ENCODE measurements around the gene TBC1D22A. TPM values are rescaled to one million over a fixed set of nuclear protein-coding genes. Genes with fewer than 3 reads are reported as not detected.

The TBC1D22A gene
- total and polyA plus RNA-seq, 2 donors (not counting 3 experiments of a cell fraction or from before 2014, with no cell fraction given), result 26.1 to 32.4 TPM

GRCh38 chr22:46795140-46795539 lies 32.7 kb downstream of the TBC1D22A start:
- ChIA-PET POLR2A (no interaction called here), CTCF (interaction anchor here (1.3 to 5.1 kb wide), 4 partner anchors 8 to 36 kb away, joined by 3 to 36 read pairs (median 8); no protein-coding TSS in a partner anchor)
- Histone ChIP-seq H4K20me1 (replicated peaks; ENCODE audit: control insufficient read depth, extremely low read depth, insufficient read depth, low read length) (no peaks in the 10 kb centered on the region), H3K79me2 (ENCODE audit: control insufficient read depth, insufficient read depth, low read length) (peaks cover 2% of the 10 kb centered on the region), H2AFZ (ENCODE audit: low read depth, low read length) (no peak overlapping the region), H3K4me2 (ENCODE audit: insufficient read depth, low read length) (no peak overlapping the region), H3K27ac (ENCODE audit: insufficient read depth, low read depth, low read length) (no peak overlapping the region), H3K9me3 (replicated peaks; ENCODE audit: control insufficient read depth, insufficient read depth, low read length) (no peaks in the 10 kb centered on the region), H3K36me3 (ENCODE audit: control insufficient read depth in 2 of 2, extremely low read depth in 1 of 2, insufficient read depth in 2 of 2, low read length in 2 of 2) (peaks cover 3 to 22% of the 10 kb centered on the region in 2 experiments), H3K4me1 (ENCODE audit: control insufficient read depth, extremely low read depth, insufficient read depth, low read length) (peaks cover 30% of the 10 kb centered on the region), H3K27me3 (ENCODE audit: control insufficient read depth in 2 of 2, insufficient read depth in 2 of 2, low read length in 2 of 2) (no peaks in the 10 kb centered on the region), H3K9me1 (replicated peaks; ENCODE audit: control insufficient read depth, extremely low read depth, insufficient read depth, low read length) (no peaks in the 10 kb centered on the region), H3K4me3 (replicated peaks in 1 of 3; ENCODE audit: insufficient read depth in 1 of 3, low read depth in 1 of 3, low read length in 3 of 3) (no peak overlapping the region), H3K9ac (replicated peaks; ENCODE audit: extremely low read depth, insufficient read depth, low read length) (no peak overlapping the region)
- TF ChIP-seq GATA2 (IDR thresholded peaks at IDR 0.05; ENCODE audit: insufficient read depth, insufficient read length, low read depth, low read length), result no peak
- no peak for TF ChIP-seq JUN (IDR thresholded peaks at IDR 0.05; ENCODE audit: borderline replicate concordance, insufficient read depth, insufficient read length, low read depth)
- TF ChIP-seq POLR2AphosphoS5 (IDR thresholded peaks at IDR 0.05; ENCODE audit: insufficient read depth, low read depth, low read length), result no peak
- no peak for TF ChIP-seq FOS (IDR thresholded peaks at IDR 0.05; ENCODE audit: borderline replicate concordance, insufficient read depth, low read length)
- TF ChIP-seq MYC (IDR thresholded peaks at IDR 0.05; ENCODE audit: low read depth, low read length), result no peak
- TF ChIP-seq EZH2 (IDR thresholded peaks at IDR 0.05; ENCODE audit: borderline replicate concordance, low read depth, low read length, severe bottlenecking), result no peak
- no peak for TF ChIP-seq POLR2A (IDR thresholded peaks at IDR 0.05; ENCODE audit: low read depth, low read length)
- TF ChIP-seq, protein P1, sequence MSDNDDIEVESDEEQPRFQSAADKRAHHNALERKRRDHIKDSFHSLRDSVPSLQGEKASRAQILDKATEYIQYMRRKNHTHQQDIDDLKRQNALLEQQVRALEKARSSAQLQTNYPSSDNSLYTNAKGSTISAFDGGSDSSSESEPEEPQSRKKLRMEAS (IDR thresholded peaks at IDR 0.05; ENCODE audit: insufficient read depth, insufficient read length), result no peak
- TF ChIP-seq CTCF (IDR thresholded peaks at IDR 0.05; ENCODE audit: extremely low read depth in 1 of 2, insufficient read depth in 1 of 2, low read depth in 1 of 2, low read length in 2 of 2), result no peak
- dilution Hi-C loops (cut with MboI; ENCODE audit: extremely low pct_ligation_motif_present, low sequenced_read_pairs), result no loop called here
- DNase-seq (ENCODE audit: low read depth, low spot score), result no peak
- no peak for FAIRE-seq
- no TSS peak for BruUV-seq (replicated peaks)
- intact Hi-C loops (cut with micrococcal nuclease), result loop anchor here (5.0 to 10.0 kb wide), 2 partner anchors 1042 to 1690 kb away; a partner anchor contains a TSS
